Adrenal gland (tissue), 12 donors: ENCODE results near the gene DACT2. TPM values are rescaled to one million over a fixed set of nuclear protein-coding genes. Genes with fewer than 3 reads are reported as not detected.

Source experiments
- DNase-seq, 7 donors: peaks; one replicate each; pipeline ENCODE4 v3.0.0-alpha.2; 2019 to 2020
- H3K27ac ChIP-seq, 5 donors: fragments of 200-600 bp; sonication (generic) in 4 of 5; 1 replicate in 3 of 5; 2 replicates in 2 of 5; pipeline versions ENCODE4 v1.5.1 to v1.8.0; 2016 to 2020; ENCODE audit warnings: mild to moderate bottlenecking in 1 of 5
- H3K27me3 ChIP-seq: fragments of 200-600 bp; 2 replicates; pipeline ENCODE4 v1.8.0; 2021
- H3K36me3 ChIP-seq, 2 donors: fragments of 200-600 bp; replicated peaks in 1 of 2; 1 replicate in 1 of 2; 2 replicates in 1 of 2; pipeline versions ENCODE4 v1.5.1 to v1.8.0; 2018 to 2022
- H3K4me1 ChIP-seq, 2 donors: fragments of 200-600 bp; replicated peaks in 1 of 2; 1 replicate in 1 of 2; 2 replicates in 1 of 2; pipeline versions ENCODE4 v1.5.1 to v1.8.0; 2018 to 2021
- H3K4me3 ChIP-seq, 4 donors: fragments of 200-600 bp; sonication (generic) in 3 of 4; one replicate each; pipeline ENCODE4 v1.5.1; 2016 to 2018
- H3K9me3 ChIP-seq, 3 donors: fragments of 200-600 bp; sonication (generic) in 1 of 3; replicated peaks in 1 of 3; 1 replicate in 2 of 3; 2 replicates in 1 of 3; pipeline versions ENCODE4 v1.5.1 to v1.8.0; 2016 to 2021
- CTCF ChIP-seq, 6 experiments: fragments of 450-650 bp in 4 of 6; fragments of 200-600 bp in 2 of 6; sonication (generic) in 1 of 6; IDR thresholded peaks; 1 replicate in 5 of 6; 2 replicates in 1 of 6; pipeline versions ENCODE4 v1.5.1 to v1.8.0; 2016 to 2021; ENCODE audit warnings: antibody characterized with exemption in 6 of 6, mild to moderate bottlenecking in 2 of 6, moderate library complexity in 1 of 6
- POLR2A ChIP-seq, 2 donors: fragments of 450-650 bp; IDR thresholded peaks; one replicate each; pipeline ENCODE4 v1.6.1; 2017; ENCODE audit warnings: antibody characterized with exemption in 2 of 2, mild to moderate bottlenecking in 2 of 2, moderate library complexity in 1 of 2
- WGBS, 4 donors: extraction: QIAGEN DNeasy Blood & Tissue Kit in 2 of 4; methylation state at CpG; one replicate each; pipeline versions ENCODE4 v1.1.5 to v1.1.7; 2013 to 2017; 5-methylcytosine and 5-hydroxymethylcytosine counted together
- intact Hi-C, 2 donors: fragments of 100-400 bp; cut with DNase I; formaldehyde crosslinking; loops; one replicate each; pipeline versions ENCODE4 v1.14.1 to v1.15.0; 2022 to 2023
- polyA plus RNA-seq, 3 donors: library from polyadenylated mRNA; stranded (reverse); fragments of 200-250 nt in 2 of 3; fragments of 350-450 nt in 1 of 3; fragmentation: Illumina TruSeq in 1 of 3; extraction: RNeasy Lipid Tissue Mini Kit (QIAGEN cat#74804) in 1 of 3; gene quantifications; one replicate each; pipeline ENCODE4 v1.2.3, GENCODE V29; 2013 to 2014
- total RNA-seq, 9 donors: library from RNA; depleted of rRNA in 4 of 9; stranded (reverse); fragments of >200 nt in 4 of 9; fragments of 120-200 nt in 1 of 9; fragmentation: NEBNext Ultra II Directional in 1 of 9; extraction: Animal tissue kit (Norgen Biotek cat#: 25700) in 1 of 9; gene quantifications; one replicate each; pipeline versions ENCODE4 v1.1.0 to v1.2.4, GENCODE V29; 2013 to 2023
- donor health status: healthy with polysubstance abuse.
- donor health status: Bipolar disorder and iron deficiency.
- donor health status: DM: yes; HTN: yes; CAD: no.
- donor health status: DM: no; HTN: no; CAD: no.
- donor health status: DM: no; HTN: no; CAD: no.
- donor health status: DM: yes; HTN: yes; CAD: no.

The DACT2 gene
- total and polyA plus RNA-seq, 12 donors = 0.05 to 11.2 (median 2.8) TPM

GRCh38 chr6:168348186-168348585, 28.6 kb upstream of the DACT2 start:
- no peaks in the 10 kb centered on the region for H3K4me1 ChIP-seq
- no peaks in the 10 kb centered on the region for H3K27me3 ChIP-seq
- no peaks in the 10 kb centered on the region for H3K9me3 ChIP-seq
- TF ChIP-seq POLR2A (IDR thresholded peaks at IDR 0.05) (no peak), CTCF (IDR thresholded peaks at IDR 0.05) (no peak)
- H3K27ac ChIP-seq = no peak overlapping the region
- intact Hi-C loops = no loop called here
- H3K4me3 ChIP-seq = no peak overlapping the region
- H3K36me3 ChIP-seq = no peaks in the 10 kb centered on the region
- DNase-seq = no peak
- WGBS, 4 donors = 73 to 79% (median 76%) methylated on average over 8 of the region's 8 CpGs

GRCh38 chr6:168347615-168348014, 28.0 kb upstream of the DACT2 start:
- TF ChIP-seq POLR2A (IDR thresholded peaks at IDR 0.05) = no peak
- TF ChIP-seq CTCF (IDR thresholded peaks at IDR 0.05) = no peak
- Histone ChIP-seq H3K27ac (no peak overlapping the region), H3K27me3 (no peaks in the 10 kb centered on the region), H3K36me3 (no peaks in the 10 kb centered on the region), H3K9me3 (no peaks in the 10 kb centered on the region), H3K4me3 (no peak overlapping the region), H3K4me1 (no peaks in the 10 kb centered on the region)
- WGBS, 4 donors = 87 to 90% (median 89%) methylated on average over 15 to 17 of the region's 17 CpGs
- intact Hi-C loops = no loop called here
- DNase-seq = no peak

- Histone ChIP-seq H3K27me3 (no peaks in the 10 kb centered on the region), H3K36me3 (no peaks in the 10 kb centered on the region), H3K4me3 (no peak overlapping the region), H3K9me3 (no peaks in the 10 kb centered on the region), H3K27ac (no peak overlapping the region), H3K4me1 (no peaks in the 10 kb centered on the region)
- TF ChIP-seq POLR2A (IDR thresholded peaks at IDR 0.05) (no peak), CTCF (IDR thresholded peaks at IDR 0.05) (no peak)
- WGBS, 4 donors = 67 to 92% (median 82%) methylated on average over 7 of the region's 7 CpGs
- no peak for DNase-seq
- intact Hi-C loops = no loop called here
Observed at GRCh38 chr6:168347053-168347452, 27.5 kb upstream of the DACT2 start.

GRCh38 chr6:168345896-168346754, 26.5 kb upstream of the DACT2 start:
- intact Hi-C loops = no loop called here
- no peak overlapping the region for H3K4me3 ChIP-seq
- no peak for TF ChIP-seq POLR2A (IDR thresholded peaks at IDR 0.05)
- no peak for TF ChIP-seq CTCF (IDR thresholded peaks at IDR 0.05)
- 58 to 84% (median 63%) methylated on average over 8 to 32 of the region's 33 CpGs for WGBS, 4 donors
- DNase-seq = no peak
- H3K27me3 ChIP-seq = no peaks in the 10 kb centered on the region
- no peak overlapping the region for H3K27ac ChIP-seq
- no peaks in the 10 kb centered on the region for H3K4me1 ChIP-seq
- H3K9me3 ChIP-seq = no peaks in the 10 kb centered on the region
- H3K36me3 ChIP-seq = no peaks in the 10 kb centered on the region
